Measurements from ENCODE around the gene TET3. TPM values are rescaled to one million over a fixed set of nuclear protein-coding genes. Genes with fewer than 3 reads are reported as not detected.

The TET3 gene
- total RNA-seq, 2 donors from 2014 or later, result 29.3 to 70.3 TPM

GRCh38 chr2:73971722-73972121 is 13.0 kb upstream of the TET3 start:
- Mint-ChIP-seq H3K27ac (peak overlapping the region; percentile 82 to 85), H3K4me3 (peak overlapping the region; percentile 89), H3K36me3 (no peaks in the 10 kb centered on the region), H3K4me1 (ENCODE audit: low read depth in 2 of 2) (peaks cover 37 to 41% of the 10 kb centered on the region in 2 donors), H3K27me3 (no peaks in the 10 kb centered on the region), H3K9me3 (no peaks in the 10 kb centered on the region)
- DNase-seq (ENCODE audit: low spot score), result no peak
- ATAC-seq, result no peak

- ATAC-seq, result no peak
- Mint-ChIP-seq H3K36me3 (no peaks in the 10 kb centered on the region), H3K27me3 (peaks cover 0 to 4% of the 10 kb centered on the region in 2 donors), H3K4me3 (no peak overlapping the region), H3K27ac (peak overlapping the region in 1 of 2 donors; percentile 24), H3K9me3 (no peaks in the 10 kb centered on the region), H3K4me1 (ENCODE audit: low read depth in 2 of 2) (peaks cover 37 to 45% of the 10 kb centered on the region in 2 donors)
- DNase-seq (ENCODE audit: low spot score), result no peak
These were observed 11.9 kb upstream of the TET3 start for GRCh38 chr2:73972846-73973245.

- Mint-ChIP-seq H3K4me3 (no peak overlapping the region), H3K9me3 (no peaks in the 10 kb centered on the region), H3K36me3 (no peaks in the 10 kb centered on the region), H3K27me3 (peaks cover 17 to 21% of the 10 kb centered on the region in 2 donors), H3K27ac (peak overlapping the region in 1 of 2 donors; percentile 31), H3K4me1 (ENCODE audit: low read depth in 2 of 2) (peaks cover 41 to 42% of the 10 kb centered on the region in 2 donors)
- no peak for DNase-seq (ENCODE audit: low spot score)
- no peak for ATAC-seq
These were observed 9.0 kb upstream of the TET3 start for GRCh38 chr2:73975731-73976130.

GRCh38 chr2:73976803-73977202 is 7.9 kb upstream of the TET3 start:
- no peaks in the 10 kb centered on the region for H3K36me3 Mint-ChIP-seq
- H3K4me1 Mint-ChIP-seq (ENCODE audit: low read depth in 2 of 2), result peaks cover 41 to 42% of the 10 kb centered on the region in 2 donors
- H3K4me3 Mint-ChIP-seq, result no peak overlapping the region
- H3K27me3 Mint-ChIP-seq, result peaks cover 25% of the 10 kb centered on the region in 2 donors
- DNase-seq (ENCODE audit: low spot score), result no peak
- peak overlapping the region in 1 of 2 donors; percentile 31 for H3K27ac Mint-ChIP-seq
- ATAC-seq, result no peak
- no peaks in the 10 kb centered on the region for H3K9me3 Mint-ChIP-seq

- peaks cover 25 to 27% of the 10 kb centered on the region in 2 donors for H3K27me3 Mint-ChIP-seq
- ATAC-seq (no peak), DNase-seq (ENCODE audit: low spot score) (no peak)
- no peak overlapping the region for H3K4me3 Mint-ChIP-seq
- no peaks in the 10 kb centered on the region for H3K36me3 Mint-ChIP-seq
- peak overlapping the region in 1 of 2 donors; percentile 31 for H3K27ac Mint-ChIP-seq
- H3K9me3 Mint-ChIP-seq, result no peaks in the 10 kb centered on the region
- H3K4me1 Mint-ChIP-seq (ENCODE audit: low read depth in 2 of 2), result peaks cover 37 to 44% of the 10 kb centered on the region in 2 donors
These were observed 7.2 kb upstream of the TET3 start for GRCh38 chr2:73977466-73977865.

GRCh38 chr2:73979021-73979420 is 5.7 kb upstream of the TET3 start:
- ATAC-seq (peak; percentile 54 to 64), DNase-seq (ENCODE audit: low spot score) (no peak)
- H3K27me3 Mint-ChIP-seq, result peaks cover 25 to 30% of the 10 kb centered on the region in 2 donors
- H3K4me1 Mint-ChIP-seq (ENCODE audit: low read depth in 2 of 2), result peaks cover 39 to 52% of the 10 kb centered on the region in 2 donors
- no peaks in the 10 kb centered on the region for H3K9me3 Mint-ChIP-seq
- H3K4me3 Mint-ChIP-seq, result peak overlapping the region; percentile 55
- H3K27ac Mint-ChIP-seq, result peak overlapping the region; percentile 12 to 58
- H3K36me3 Mint-ChIP-seq, result no peaks in the 10 kb centered on the region

GRCh38 chr2:73979686-73980085 is 5.0 kb upstream of the TET3 start:
- H3K27ac Mint-ChIP-seq, result peak overlapping the region; percentile 12 to 58
- H3K27me3 Mint-ChIP-seq, result peaks cover 25 to 30% of the 10 kb centered on the region in 2 donors
- no peak for ATAC-seq
- H3K9me3 Mint-ChIP-seq, result no peaks in the 10 kb centered on the region
- H3K4me1 Mint-ChIP-seq (ENCODE audit: low read depth in 2 of 2), result peaks cover 39 to 52% of the 10 kb centered on the region in 2 donors
- no peak for DNase-seq (ENCODE audit: low spot score)
- no peaks in the 10 kb centered on the region for H3K36me3 Mint-ChIP-seq
- H3K4me3 Mint-ChIP-seq, result peak overlapping the region; percentile 55

- ATAC-seq (no peak), DNase-seq (ENCODE audit: low spot score) (no peak)
- Mint-ChIP-seq H3K27ac (no peak overlapping the region), H3K4me3 (peak overlapping the region; percentile 49), H3K4me1 (ENCODE audit: low read depth in 2 of 2) (peaks cover 39 to 52% of the 10 kb centered on the region in 2 donors), H3K9me3 (no peaks in the 10 kb centered on the region), H3K36me3 (no peaks in the 10 kb centered on the region), H3K27me3 (peaks cover 25 to 30% of the 10 kb centered on the region in 2 donors)
These were observed 4.1 kb upstream of the TET3 start for GRCh38 chr2:73980566-73980965.

- no peak overlapping the region for H3K27ac Mint-ChIP-seq
- H3K9me3 Mint-ChIP-seq, result no peaks in the 10 kb centered on the region
- no peak for ATAC-seq
- H3K4me1 Mint-ChIP-seq (ENCODE audit: low read depth in 2 of 2), result peaks cover 47 to 53% of the 10 kb centered on the region in 2 donors
- DNase-seq (ENCODE audit: low spot score), result no peak
- no peaks in the 10 kb centered on the region for H3K36me3 Mint-ChIP-seq
- peak overlapping the region; percentile 49 for H3K4me3 Mint-ChIP-seq
- H3K27me3 Mint-ChIP-seq, result peaks cover 25 to 30% of the 10 kb centered on the region in 2 donors
These were observed 3.4 kb upstream of the TET3 start for GRCh38 chr2:73981081-73982001.

- no peaks in the 10 kb centered on the region for H3K9me3 Mint-ChIP-seq
- H3K27ac Mint-ChIP-seq, result no peak overlapping the region
- DNase-seq (ENCODE audit: low spot score) (no peak), ATAC-seq (no peak)
- peaks cover 25 to 30% of the 10 kb centered on the region in 2 donors for H3K27me3 Mint-ChIP-seq
- no peak overlapping the region for H3K4me3 Mint-ChIP-seq
- no peaks in the 10 kb centered on the region for H3K36me3 Mint-ChIP-seq
- peaks cover 55 to 60% of the 10 kb centered on the region in 2 donors for H3K4me1 Mint-ChIP-seq (ENCODE audit: low read depth in 2 of 2)
These were observed 2.5 kb upstream of the TET3 start for GRCh38 chr2:73982140-73982617.

GRCh38 chr2:73983322-73984202 is 1.1 kb upstream of the TET3 start:
- no peak for DNase-seq (ENCODE audit: low spot score)

GRCh38 chr2:73984922-73985307 is 205 bp downstream of the TET3 start:
- Mint-ChIP-seq H3K27ac (no peak overlapping the region), H3K36me3 (no peaks in the 10 kb centered on the region), H3K4me3 (no peak overlapping the region), H3K4me1 (ENCODE audit: low read depth in 2 of 2) (peaks cover 60 to 65% of the 10 kb centered on the region in 2 donors), H3K27me3 (peaks cover 13 to 18% of the 10 kb centered on the region in 2 donors), H3K9me3 (no peaks in the 10 kb centered on the region)
- ATAC-seq (peak; percentile 63 to 68), DNase-seq (ENCODE audit: low spot score) (peak; percentile 73)

More at GRCh38 chr2:73983322-73984202, 1.1 kb upstream of the TET3 start:
- peak overlapping the region; percentile 75 to 87 for H3K27ac Mint-ChIP-seq
- H3K9me3 Mint-ChIP-seq, result no peaks in the 10 kb centered on the region
- H3K4me1 Mint-ChIP-seq (ENCODE audit: low read depth in 2 of 2), result peaks cover 64 to 66% of the 10 kb centered on the region in 2 donors
- ATAC-seq, result no peak
- no peaks in the 10 kb centered on the region for H3K36me3 Mint-ChIP-seq
- peaks cover 25 to 26% of the 10 kb centered on the region in 2 donors for H3K27me3 Mint-ChIP-seq
- peak overlapping the region; percentile 82 for H3K4me3 Mint-ChIP-seq

GRCh38 chr2:73985308-73986084 is 786 bp downstream of the TET3 start:
- Mint-ChIP-seq H3K27ac (peak overlapping the region; percentile 78 to 79), H3K27me3 (peaks cover 7 to 15% of the 10 kb centered on the region in 2 donors), H3K4me3 (peak overlapping the region; percentile 88), H3K9me3 (no peaks in the 10 kb centered on the region), H3K4me1 (ENCODE audit: low read depth in 2 of 2) (peaks cover 59 to 65% of the 10 kb centered on the region in 2 donors), H3K36me3 (peaks cover 2% of the 10 kb centered on the region)
- peak; percentile 92 for DNase-seq (ENCODE audit: low spot score)
- ATAC-seq, result peak; percentile 67 to 85

All from natural killer cell treated with Interleukin-12 subunit alpha and Interleukin-12 subunit beta and Interleukin-15 and Interleukin-18, amount 100 ng/mL, for 72 hours (primary cell).